ENCODE measurements around the gene AGPS.
"Not testable (repeated sequence)": the region's sequence is repeated elsewhere in the genome, so short reads cannot be mapped to it uniquely, and the experiment has no call there.

The AGPS gene

GRCh38 chr2:177532567-177532966 lies 140.0 kb downstream of the AGPS start:
- no peak for DNase-seq

- DNase-seq: no peak
These were observed 140.7 kb downstream of the AGPS start for GRCh38 chr2:177533253-177533652.

- no peak for DNase-seq
These were observed 142.4 kb downstream of the AGPS start for GRCh38 chr2:177535000-177535399.

GRCh38 chr2:177535958-177536504 lies 143.5 kb downstream of the AGPS start:
- DNase-seq: no peak

- DNase-seq: no peak
These were observed 144.6 kb downstream of the AGPS start for GRCh38 chr2:177537213-177537612.

GRCh38 chr2:177537636-177538035 lies 145.1 kb downstream of the AGPS start:
- DNase-seq: no peak

GRCh38 chr2:177538323-177538722 lies 145.8 kb downstream of the AGPS start:
- DNase-seq: no peak

- no peak for DNase-seq
These were observed 147.7 kb downstream of the AGPS start for GRCh38 chr2:177540283-177540682.

GRCh38 chr2:177541258-177541991 lies 148.9 kb downstream of the AGPS start:
- no peak for DNase-seq

GRCh38 chr2:177542396-177542795 lies 149.8 kb downstream of the AGPS start:
- DNase-seq: no peak

- no peak for DNase-seq
These were observed 150.6 kb downstream of the AGPS start for GRCh38 chr2:177543007-177543760.

- DNase-seq: no peak
These were observed 152.6 kb downstream of the AGPS start for GRCh38 chr2:177545143-177545542.

GRCh38 chr2:177545981-177546585 lies 153.5 kb downstream of the AGPS start:
- no peak for DNase-seq

GRCh38 chr2:177547122-177547521 lies 154.5 kb downstream of the AGPS start:
- DNase-seq: no peak

GRCh38 chr2:177547772-177548171 lies 155.2 kb downstream of the AGPS start:
- no peak for DNase-seq

GRCh38 chr2:177548636-177549035 lies 156.1 kb downstream of the AGPS start:
- DNase-seq: no peak

- no peak for DNase-seq
These were observed 156.6 kb downstream of the AGPS start for GRCh38 chr2:177549171-177549570.

- no peak for DNase-seq
These were observed 158.0 kb downstream of the AGPS start for GRCh38 chr2:177550264-177551200.

- not testable (repeated sequence) for DNase-seq
These were observed 158.8 kb downstream of the AGPS start for GRCh38 chr2:177551360-177551759.

- no peak for DNase-seq
These were observed 159.4 kb downstream of the AGPS start for GRCh38 chr2:177551989-177552421.

- peak; percentile 77 for DNase-seq
These were observed 160.0 kb downstream of the AGPS start for GRCh38 chr2:177552422-177553175.
